HG03457 (cell line): ENCODE data around the gene C17orf50.

Experiments
- ATAC-seq: cut with Tn5 transposase; IDR thresholded peaks from one replicate; pipeline ENCODE4 v1.9.1; 2021; ENCODE audit warnings: moderate number of reproducible peaks; ENCODE audit not compliant: unreplicated experiment

Gene C17orf50

DNA sequence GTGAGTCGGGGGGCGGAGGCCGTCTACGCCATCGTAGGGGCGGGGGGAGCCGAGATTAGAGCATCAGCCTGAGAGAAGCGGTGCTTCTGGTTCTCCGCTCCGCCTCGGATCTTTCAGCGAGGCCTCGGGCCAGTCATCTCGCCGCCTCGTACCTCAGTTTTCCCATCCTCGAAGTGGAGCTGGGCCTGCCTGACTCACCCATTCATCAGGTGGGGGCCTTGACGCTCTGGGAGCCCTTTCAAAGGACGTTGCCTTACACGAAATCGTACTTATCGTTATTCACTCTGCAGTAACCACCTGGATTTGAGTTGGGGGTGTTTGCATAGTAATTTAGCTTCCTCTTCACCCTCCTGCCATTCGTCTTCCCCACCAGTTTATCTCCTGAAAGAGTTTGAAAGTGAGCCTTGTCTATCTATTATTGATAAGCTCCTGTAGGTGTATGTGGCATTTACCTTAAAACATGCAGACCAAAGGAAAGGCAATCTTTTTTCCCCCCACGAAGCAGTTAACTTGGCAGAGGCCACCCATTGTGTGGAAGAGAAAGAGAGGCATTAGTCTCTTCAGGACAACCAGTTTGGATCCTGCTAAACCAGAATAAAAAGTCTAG, 49.3 kb downstream of the C17orf50 start:
- ATAC-seq, result peak; percentile 5

DNA sequence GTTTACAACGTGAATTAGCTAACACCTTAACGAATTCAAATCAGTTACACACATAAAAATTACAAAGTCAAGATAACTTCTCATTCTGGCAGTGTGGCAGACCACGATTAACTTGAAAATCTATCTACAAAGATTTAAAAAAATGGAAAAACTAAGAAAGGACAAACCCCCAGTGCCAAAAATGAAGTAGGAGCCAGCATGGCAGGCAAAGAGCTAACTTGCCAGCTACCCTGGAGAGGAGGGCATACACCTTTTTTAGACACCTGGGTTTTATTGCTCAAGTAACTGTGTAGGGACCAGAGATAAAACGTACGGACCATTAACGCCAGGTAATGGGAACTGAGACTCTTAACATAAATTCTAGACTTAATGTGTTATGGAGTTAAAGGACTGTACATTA, 51.1 kb downstream of the C17orf50 start:
- no peak for ATAC-seq

- ATAC-seq, result no peak
These were observed 51.8 kb downstream of the C17orf50 start for GRCh38 chr17:35812456-35812855.
